Smooth muscle cell (in vitro differentiated cells): ENCODE results near the gene DSG2. TPM values are rescaled to one million over a fixed set of nuclear protein-coding genes. Genes with fewer than 3 reads are reported as not detected.

Experiments
- DNase-seq: peaks from one replicate; lab custom pipeline; 2025; ENCODE audit not compliant: unreplicated experiment; lab: John Stamatoyannopoulos, UW
- H2AFZ ChIP-seq: fragments of 200-600 bp; sonication (generic); 2 replicates; pipeline ENCODE4 v1.6.0; 2016; ENCODE audit warnings: antibody characterized with exemption, low read depth, mild to moderate bottlenecking
- H3F3A ChIP-seq: fragments of 200-600 bp; sonication (generic); 2 replicates; pipeline ENCODE4 v1.6.0; 2017; ENCODE audit warnings: antibody characterized with exemption, low read depth
- H3K27ac ChIP-seq: fragments of 200-600 bp; sonication (generic); 2 replicates; pipeline ENCODE4 v1.5.1; 2016; ENCODE audit warnings: low read depth, mild to moderate bottlenecking
- H3K27me3 ChIP-seq: fragments of 200-600 bp; sonication (generic); 2 replicates; pipeline ENCODE4 v1.6.1; 2016; ENCODE audit warnings: low read depth, mild to moderate bottlenecking
- H3K36me3 ChIP-seq: fragments of 200-600 bp; sonication (generic); 2 replicates; pipeline ENCODE4 v1.5.1; 2016; ENCODE audit warnings: low read depth
- H3K4me1 ChIP-seq: fragments of 200-600 bp; sonication (generic); 2 replicates; pipeline ENCODE4 v1.5.1; 2016; ENCODE audit warnings: low read depth
- H3K4me2 ChIP-seq: fragments of 200-600 bp; sonication (generic); 2 replicates; pipeline ENCODE4 v1.6.0; 2016; ENCODE audit warnings: mild to moderate bottlenecking
- H3K4me3 ChIP-seq: fragments of 200-600 bp; sonication (generic); 2 replicates; pipeline ENCODE4 v1.5.1; 2016; ENCODE audit warnings: mild to moderate bottlenecking
- H3K79me2 ChIP-seq: fragments of 200-600 bp; sonication (generic); 2 replicates; pipeline ENCODE4 v1.6.0; 2016; ENCODE audit warnings: low read depth, mild to moderate bottlenecking
- H3K9ac ChIP-seq: fragments of 200-600 bp; sonication (generic); 2 replicates; pipeline ENCODE4 v1.6.0; 2016; ENCODE audit warnings: low read depth
- H3K9me3 ChIP-seq: fragments of 200-600 bp; sonication (generic); replicated peaks from 2 replicates; pipeline ENCODE4 v1.5.1; 2016; ENCODE audit warnings: low read depth
- H4K20me1 ChIP-seq: fragments of 200-600 bp; sonication (generic); 2 replicates; pipeline ENCODE4 v1.6.0; 2016; ENCODE audit warnings: low read depth
- CTCF ChIP-seq: fragments of 200-600 bp; sonication (generic); IDR thresholded peaks from 2 replicates; pipeline ENCODE4 v1.5.1; 2017; ENCODE audit warnings: borderline replicate concordance, mild to moderate bottlenecking, antibody characterized with exemption; ENCODE audit not compliant: insufficient read depth, poor library complexity, severe bottlenecking
- WGBS: methylation state at CpG from one replicate; pipeline ENCODE4 v1.1.7; 2016; ENCODE audit warnings: low lambda C conversion rate; 5-methylcytosine and 5-hydroxymethylcytosine counted together
- polyA plus RNA-seq: library from polyadenylated mRNA; unstranded; fragments of >200 nt; fragmentation: Nextera tagmentation; extraction: Ambion mirVana; gene quantifications from 2 replicates; pipeline ENCODE4 v1.2.1, GENCODE V29; 2016
- total RNA-seq: library from RNA; depleted of rRNA; stranded (reverse); fragments of >200 nt; gene quantifications from 2 replicates; pipeline ENCODE4 v1.2.3, GENCODE V29; 2014

DSG2 gene
- total and polyA plus RNA-seq, 2 experiments from 2014 or later, result 53.9 to 138 TPM

DNA sequence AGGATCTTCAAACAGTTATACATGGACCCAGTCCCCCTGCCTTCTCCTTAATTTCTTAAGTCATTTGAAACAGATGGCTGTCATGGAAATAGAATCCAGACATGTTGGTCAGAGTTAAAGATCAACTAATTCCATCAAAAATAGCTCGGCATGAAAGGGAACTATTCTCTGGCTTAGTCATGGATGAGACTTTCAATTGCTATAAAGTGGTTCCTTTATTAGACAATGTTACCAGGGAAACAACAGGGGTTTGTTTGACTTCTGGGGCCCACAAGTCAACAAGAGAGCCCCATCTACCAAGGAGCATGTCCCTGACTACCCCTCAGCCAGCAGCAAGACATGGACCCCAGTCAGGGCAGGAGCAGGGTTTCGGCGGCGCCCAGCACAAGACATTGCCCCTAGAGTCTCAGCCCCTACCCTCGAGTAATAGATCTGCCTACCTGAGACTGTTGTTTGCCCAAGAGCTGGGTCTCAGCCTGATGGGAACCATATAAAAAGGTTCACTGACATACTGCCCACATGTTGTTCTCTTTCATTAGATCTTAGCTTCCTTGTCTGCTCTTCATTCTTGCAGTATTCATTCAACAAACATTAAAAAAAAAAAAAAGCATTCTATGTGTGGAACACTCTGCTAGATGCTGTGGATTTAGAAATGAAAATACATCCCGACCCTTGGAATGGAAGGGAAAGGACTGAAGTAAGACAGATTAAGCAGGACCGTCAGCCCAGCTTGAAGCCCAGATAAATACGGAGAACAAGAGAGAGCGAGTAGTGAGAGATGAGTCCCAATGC, 98.3 kb downstream of the DSG2 start:
- Histone ChIP-seq H3K9me3 (no peaks in the 10 kb centered on the region), H3K79me2 (no peaks in the 10 kb centered on the region), H4K20me1 (no peaks in the 10 kb centered on the region), H3K36me3 (no peaks in the 10 kb centered on the region), H3K4me1 (no peaks in the 10 kb centered on the region), H2AFZ (peak overlapping the region; percentile 30), H3K27ac (peak overlapping the region; percentile 94), H3K27me3 (no peaks in the 10 kb centered on the region), H3K4me2 (peak overlapping the region; percentile 59), H3K4me3 (no peak overlapping the region), H3F3A (peaks cover 11% of the 10 kb centered on the region), H3K9ac (peak overlapping the region; percentile 81)
- TF ChIP-seq CTCF, result no peak
- no peak for DNase-seq
- 82% methylated on average over 9 of the region's 9 CpGs for WGBS

DNA sequence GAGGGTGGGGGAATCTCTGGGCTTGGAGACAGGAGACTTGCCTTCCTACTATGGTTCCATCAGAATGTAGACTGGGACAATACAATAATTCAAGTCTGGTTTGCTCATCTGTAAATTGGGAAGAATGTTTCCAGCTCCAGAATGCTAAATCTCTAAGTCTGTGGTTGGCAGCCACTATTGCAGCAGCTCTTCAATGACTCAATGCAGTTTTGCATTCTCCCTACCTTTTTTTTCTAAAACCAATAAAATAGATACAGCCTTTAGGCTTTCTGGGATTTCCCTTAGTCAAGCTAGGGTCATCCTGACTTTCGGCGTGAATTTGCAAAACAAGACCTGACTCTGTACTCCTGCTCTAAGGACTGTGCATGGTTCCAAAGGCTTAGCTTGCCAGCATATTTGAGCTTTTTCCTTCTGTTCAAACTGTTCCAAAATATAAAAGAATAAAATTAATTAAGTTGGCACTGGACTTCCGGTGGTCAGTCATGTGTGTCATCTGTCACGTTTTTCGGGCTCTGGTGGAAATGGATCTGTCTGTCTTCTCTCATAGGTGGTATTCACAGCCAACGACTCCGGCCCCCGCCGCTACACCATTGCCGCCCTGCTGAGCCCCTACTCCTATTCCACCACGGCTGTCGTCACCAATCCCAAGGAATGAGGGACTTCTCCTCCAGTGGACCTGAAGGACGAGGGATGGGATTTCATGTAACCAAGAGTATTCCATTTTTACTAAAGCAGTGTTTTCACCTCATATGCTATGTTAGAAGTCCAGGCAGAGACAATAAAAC, 100.2 kb downstream of the DSG2 start:
- no peak for DNase-seq
- TF ChIP-seq CTCF, result no peak
- 83% methylated on average over 13 of the region's 13 CpGs for WGBS

More for the DNA sequence above, 100.2 kb downstream of the DSG2 start:
- Histone ChIP-seq H2AFZ (no peak overlapping the region), H3K4me2 (no peak overlapping the region), H3F3A (peaks cover 11% of the 10 kb centered on the region), H3K9me3 (no peaks in the 10 kb centered on the region), H3K79me2 (no peaks in the 10 kb centered on the region), H3K9ac (no peak overlapping the region), H3K4me3 (no peak overlapping the region), H3K4me1 (no peaks in the 10 kb centered on the region), H3K36me3 (no peaks in the 10 kb centered on the region), H3K27ac (peak overlapping the region; percentile 61), H4K20me1 (no peaks in the 10 kb centered on the region), H3K27me3 (no peaks in the 10 kb centered on the region)

Other genes with a start within 250 kb of the DSG2 start
- 65.5 and 73.8 TPM in 2 replicates for gene DSG1, start 180.0 kb upstream of the DSG2 start, total RNA-seq
- gene DSG1, start 180.0 kb upstream of the DSG2 start, polyA plus RNA-seq, result 3.4 and 5.0 TPM in 2 replicates
- 0.27 and 0.94 TPM in 2 replicates for gene DSG4, start 121.4 kb upstream of the DSG2 start, total RNA-seq
- gene DSG4, start 121.4 kb upstream of the DSG2 start, polyA plus RNA-seq, result not detected in 2 replicates
- gene DSG3, start 50.4 kb upstream of the DSG2 start, total RNA-seq, result 42.9 and 44.8 TPM in 2 replicates
- gene DSG3, start 50.4 kb upstream of the DSG2 start, polyA plus RNA-seq, result 4.9 and 10.6 TPM in 2 replicates
- gene TTR, start 93.7 kb downstream of the DSG2 start, total RNA-seq, result not detected in 2 replicates
- gene TTR, start 93.7 kb downstream of the DSG2 start, polyA plus RNA-seq, result 2.1 and 2.6 TPM in 2 replicates
- gene B4GALT6, start 186.4 kb downstream of the DSG2 start, total RNA-seq, result 14.4 and 15.1 TPM in 2 replicates
- 1.7 and 4.0 TPM in 2 replicates for gene B4GALT6, start 186.4 kb downstream of the DSG2 start, polyA plus RNA-seq